GM19372 (cell line): ENCODE results near the gene ABHD8.
A peak's percentile ranks its signal among the peaks of the same experiment; 100 is the strongest.
"Not testable (repeated sequence)": the region's sequence is repeated elsewhere in the genome, so short reads cannot be mapped to it uniquely, and the experiment has no call there.

Experiments
- ATAC-seq: cut with Tn5 transposase; IDR thresholded peaks from one replicate; pipeline ENCODE4 v1.9.1; 2021; ENCODE audit warnings: mild to moderate bottlenecking, low read depth, moderate library complexity; ENCODE audit not compliant: unreplicated experiment

ABHD8 gene

GRCh38 chr19:17303940-17304267 lies 679 bp upstream of the ABHD8 start:
- ATAC-seq: no peak

DNA sequence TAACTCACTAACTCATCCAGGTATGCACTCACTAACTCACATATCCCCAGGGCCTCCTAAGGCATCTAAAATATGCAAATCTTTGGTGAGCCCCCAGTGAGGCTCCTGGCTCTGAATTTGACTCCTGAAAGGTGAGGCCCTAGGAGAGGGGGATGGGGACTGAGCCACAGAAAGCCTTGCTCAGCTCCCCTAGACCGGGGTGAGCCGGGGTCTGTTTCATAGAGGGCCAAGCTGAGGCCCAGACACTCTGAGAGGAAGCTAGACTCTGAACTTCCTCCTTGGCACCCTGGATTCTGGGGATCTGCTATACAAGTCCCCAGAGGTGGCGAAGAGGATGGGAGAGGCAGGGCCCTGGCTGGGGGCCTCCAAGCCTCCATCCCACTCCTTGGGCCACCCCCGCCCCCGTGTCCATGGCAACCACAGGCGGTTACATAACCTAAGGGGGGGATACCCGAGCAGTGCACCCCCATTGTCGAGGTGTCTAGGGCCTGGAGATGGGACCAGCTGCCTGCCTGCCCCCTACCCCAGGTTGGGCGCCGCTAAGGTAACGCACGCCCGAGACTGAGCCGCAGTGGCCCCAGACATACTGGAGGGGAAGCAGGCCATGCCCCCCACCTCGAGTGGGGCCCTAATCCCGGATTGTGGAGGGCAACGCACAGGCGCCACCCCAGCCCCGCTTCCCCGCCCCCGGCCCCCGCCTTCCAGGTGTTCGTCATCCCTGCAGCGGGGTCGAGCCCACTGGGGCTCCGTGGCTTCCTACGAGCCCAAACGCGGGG lies 646 bp downstream of the ABHD8 start:
- ATAC-seq: no peak

DNA sequence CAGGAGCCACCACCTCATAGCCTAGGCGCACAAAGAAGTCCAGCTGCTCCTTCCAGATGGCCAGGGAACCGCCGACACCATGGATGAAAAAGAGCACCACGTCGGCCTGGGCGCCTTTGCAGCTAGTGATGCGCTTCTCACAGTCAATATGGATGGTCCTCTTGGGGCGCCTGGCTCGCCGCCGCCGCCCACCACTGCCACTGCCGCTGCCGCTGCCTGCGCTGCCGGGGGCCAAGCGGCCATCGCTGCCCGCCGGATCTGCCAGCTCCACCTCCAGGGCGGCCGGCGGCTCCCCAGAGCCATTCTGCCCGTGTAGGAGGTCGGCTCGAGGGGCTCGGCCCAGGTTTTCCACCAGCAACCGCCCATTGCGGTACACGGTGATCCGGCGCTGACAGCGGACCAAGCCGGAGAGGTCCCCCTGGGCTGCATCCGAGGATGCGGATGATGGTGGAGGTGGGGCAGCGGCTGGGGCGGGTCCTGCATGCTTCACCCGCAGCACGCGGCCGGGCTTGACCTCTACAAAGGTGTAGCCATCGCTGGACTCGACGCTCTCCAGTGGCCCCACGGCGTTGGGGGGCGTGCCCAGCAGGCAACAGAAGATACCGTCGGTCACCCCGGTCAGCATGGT lies 2.1 kb downstream of the ABHD8 start:
- ATAC-seq: no peak

- ATAC-seq: no peak
Measured at GRCh38 chr19:17296976-17297375, 6.2 kb downstream of the ABHD8 start.

DNA sequence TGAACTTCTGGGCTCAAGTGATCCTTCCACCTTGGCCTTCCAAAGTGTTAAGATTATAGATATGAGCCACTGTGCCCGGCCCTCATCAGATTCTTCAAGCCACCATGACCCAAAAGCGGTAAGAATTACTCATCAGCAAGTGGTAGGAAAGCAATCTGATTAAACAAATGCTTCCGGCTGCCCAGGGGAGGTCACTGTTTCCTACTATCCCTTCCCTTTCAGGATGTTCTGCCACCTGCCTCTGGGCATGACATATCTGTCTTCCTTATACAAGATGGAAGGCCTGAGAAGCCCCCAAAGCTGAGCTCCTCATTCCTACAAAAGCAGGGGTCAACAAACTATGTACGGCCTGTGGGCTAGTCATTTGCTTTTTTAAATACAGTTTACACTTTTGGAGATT lies 7.0 kb downstream of the ABHD8 start:
- no peak for ATAC-seq

- not testable (repeated sequence) for ATAC-seq
Measured at GRCh38 chr19:17295551-17295950, 7.7 kb downstream of the ABHD8 start.

- ATAC-seq: no peak
Measured at GRCh38 chr19:17294051-17294891, 9.0 kb downstream of the ABHD8 start.

DNA sequence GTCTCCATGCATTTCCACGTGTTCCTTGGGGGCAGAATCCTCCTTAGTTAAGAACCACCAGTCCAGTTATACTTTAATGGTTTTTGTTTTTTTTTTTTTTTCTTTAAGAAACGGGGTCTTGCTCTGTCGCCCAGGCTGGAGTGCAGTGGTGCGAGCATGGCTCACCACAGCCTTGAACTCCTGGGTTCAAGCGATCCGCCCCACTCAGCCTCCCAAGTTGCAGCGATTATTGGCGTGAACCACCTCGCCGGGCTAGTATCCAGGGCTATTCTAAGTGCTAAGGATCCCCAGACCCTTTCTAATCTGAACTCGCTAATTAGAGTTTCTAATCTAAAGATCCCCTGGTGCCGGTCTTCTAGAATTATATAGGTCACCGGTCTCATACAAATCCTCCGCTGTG lies 9.6 kb downstream of the ABHD8 start:
- ATAC-seq: no peak

GRCh38 chr19:17292301-17293074 lies 10.7 kb downstream of the ABHD8 start:
- peak; percentile 74 for ATAC-seq

- ATAC-seq: no peak
Measured at GRCh38 chr19:17289489-17289888, 13.7 kb downstream of the ABHD8 start.

- ATAC-seq: no peak
Measured at GRCh38 chr19:17286752-17287151, 16.5 kb downstream of the ABHD8 start.

GRCh38 chr19:17286263-17286662 lies 17.0 kb downstream of the ABHD8 start:
- ATAC-seq: no peak

DNA sequence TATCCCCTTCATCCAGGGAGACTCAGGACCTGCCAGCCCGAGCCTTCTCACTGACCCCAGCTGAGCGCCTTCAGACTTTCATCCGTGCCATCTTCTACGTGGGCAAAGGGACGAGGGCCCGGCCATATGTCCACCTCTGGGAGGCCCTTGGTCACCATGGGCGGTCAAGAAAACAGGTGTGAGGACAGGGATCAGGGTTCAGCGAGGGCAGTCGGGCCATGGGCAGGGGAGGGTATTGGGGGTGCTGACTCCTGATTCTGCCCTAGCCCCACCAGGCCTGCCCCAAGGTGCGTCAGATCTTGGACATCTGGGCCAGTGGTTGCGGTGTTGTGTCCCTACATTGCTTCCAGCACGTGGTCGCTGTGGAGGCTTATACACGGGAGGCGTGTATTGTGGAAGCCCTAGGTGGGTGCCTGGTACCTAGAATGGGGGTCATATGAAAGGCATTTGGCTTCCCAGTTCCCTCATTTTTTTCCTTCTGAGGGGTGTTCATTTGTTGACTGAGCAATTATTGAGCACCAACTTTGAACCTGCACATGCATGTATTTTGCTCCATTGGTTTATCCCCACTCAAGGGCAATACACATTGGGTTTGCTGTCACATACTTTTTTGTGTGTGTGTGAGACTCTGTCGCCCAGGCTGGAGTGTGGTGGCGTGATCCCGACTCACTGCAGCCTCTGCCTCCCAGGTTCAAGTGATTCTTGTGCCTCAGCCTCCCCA lies 17.6 kb downstream of the ABHD8 start:
- no peak for ATAC-seq

GRCh38 chr19:17283504-17283996 lies 19.7 kb downstream of the ABHD8 start:
- no peak for ATAC-seq

- peak; percentile 48 for ATAC-seq
Measured at GRCh38 chr19:17282488-17283125, 20.6 kb downstream of the ABHD8 start.

DNA sequence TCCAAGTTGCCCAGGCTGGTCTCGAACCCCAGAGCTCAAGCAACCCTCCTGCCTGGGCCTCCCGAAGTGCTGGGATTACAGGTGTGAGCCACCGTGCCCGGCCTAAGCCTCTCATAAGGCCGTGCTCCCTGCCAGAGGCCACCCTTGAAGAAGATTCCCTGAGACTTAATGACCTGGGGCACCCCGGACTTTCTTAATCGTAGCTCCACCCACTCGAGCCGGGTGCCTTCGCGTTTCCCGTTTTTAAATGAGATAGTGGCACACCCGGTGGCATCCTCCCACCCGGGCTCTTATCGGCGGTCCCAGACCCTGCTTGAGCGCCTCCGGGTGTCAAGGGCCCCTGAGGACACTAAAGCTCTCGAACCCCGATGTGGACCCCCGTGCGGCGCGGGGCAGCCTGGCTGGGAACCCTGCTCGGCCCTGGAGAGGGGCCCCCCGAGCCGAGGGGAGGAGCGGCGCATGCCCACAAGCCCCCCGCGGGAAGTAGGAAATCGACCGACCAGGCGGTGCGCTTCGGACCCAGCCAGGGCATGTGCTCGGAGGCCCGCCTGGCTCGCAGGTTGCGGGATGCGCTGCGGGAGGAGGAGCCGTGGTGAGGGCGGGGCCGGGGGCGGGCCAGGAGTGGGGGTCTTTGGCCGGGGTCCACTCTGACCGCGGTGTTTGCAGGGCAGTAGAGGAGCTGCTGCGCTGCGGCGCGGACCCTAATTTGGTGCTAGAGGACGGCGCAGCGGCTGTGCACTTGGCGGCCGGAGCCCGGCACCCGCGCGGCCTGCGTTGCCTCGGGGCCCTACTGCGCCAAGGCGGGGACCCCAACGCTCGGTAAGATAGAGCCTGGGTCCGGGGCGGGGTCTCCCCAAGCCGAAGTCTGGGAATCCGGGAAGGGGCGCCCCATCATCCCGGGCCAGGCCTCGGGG lies 21.6 kb downstream of the ABHD8 start, which contains the start of gene ANKLE1:
TSS of gene ANKLE1 (plus strand) at position 511 of the 914 bp plus-strand sequence. CDS start at position 531, 20 bp downstream.
- ATAC-seq: peak; percentile 51

DNA sequence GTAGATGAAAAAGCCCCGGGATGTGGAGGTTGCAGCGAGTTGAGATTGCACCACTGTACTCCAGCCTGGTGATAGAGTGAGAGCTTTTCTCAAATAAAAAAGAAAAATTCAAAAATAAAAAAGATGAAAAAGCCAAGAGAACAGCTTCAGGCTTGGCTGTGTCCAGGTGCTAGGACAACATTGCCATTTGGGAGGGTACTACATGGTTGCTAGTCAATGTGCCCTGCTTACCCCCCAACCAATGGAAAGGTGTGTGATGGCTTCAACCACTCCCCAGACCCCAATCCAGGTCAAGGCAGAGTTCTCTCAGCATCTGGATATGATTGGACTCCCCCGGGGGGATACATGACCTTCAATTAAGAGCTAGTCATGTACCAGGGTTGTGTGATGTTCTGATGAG lies 23.8 kb downstream of the ABHD8 start:
- ATAC-seq: no peak
